GM18870 (cell line): ENCODE measurements around the gene NDUFS3.
"Not testable (repeated sequence)": the region's sequence is repeated elsewhere in the genome, so short reads cannot be mapped to it uniquely, and the experiment has no call there.

Experiments used
- ATAC-seq: cut with Tn5 transposase; IDR thresholded peaks from one replicate; pipeline ENCODE4 v1.9.1; 2021; ENCODE audit warnings: moderate library complexity; ENCODE audit not compliant: unreplicated experiment

Gene NDUFS3

DNA sequence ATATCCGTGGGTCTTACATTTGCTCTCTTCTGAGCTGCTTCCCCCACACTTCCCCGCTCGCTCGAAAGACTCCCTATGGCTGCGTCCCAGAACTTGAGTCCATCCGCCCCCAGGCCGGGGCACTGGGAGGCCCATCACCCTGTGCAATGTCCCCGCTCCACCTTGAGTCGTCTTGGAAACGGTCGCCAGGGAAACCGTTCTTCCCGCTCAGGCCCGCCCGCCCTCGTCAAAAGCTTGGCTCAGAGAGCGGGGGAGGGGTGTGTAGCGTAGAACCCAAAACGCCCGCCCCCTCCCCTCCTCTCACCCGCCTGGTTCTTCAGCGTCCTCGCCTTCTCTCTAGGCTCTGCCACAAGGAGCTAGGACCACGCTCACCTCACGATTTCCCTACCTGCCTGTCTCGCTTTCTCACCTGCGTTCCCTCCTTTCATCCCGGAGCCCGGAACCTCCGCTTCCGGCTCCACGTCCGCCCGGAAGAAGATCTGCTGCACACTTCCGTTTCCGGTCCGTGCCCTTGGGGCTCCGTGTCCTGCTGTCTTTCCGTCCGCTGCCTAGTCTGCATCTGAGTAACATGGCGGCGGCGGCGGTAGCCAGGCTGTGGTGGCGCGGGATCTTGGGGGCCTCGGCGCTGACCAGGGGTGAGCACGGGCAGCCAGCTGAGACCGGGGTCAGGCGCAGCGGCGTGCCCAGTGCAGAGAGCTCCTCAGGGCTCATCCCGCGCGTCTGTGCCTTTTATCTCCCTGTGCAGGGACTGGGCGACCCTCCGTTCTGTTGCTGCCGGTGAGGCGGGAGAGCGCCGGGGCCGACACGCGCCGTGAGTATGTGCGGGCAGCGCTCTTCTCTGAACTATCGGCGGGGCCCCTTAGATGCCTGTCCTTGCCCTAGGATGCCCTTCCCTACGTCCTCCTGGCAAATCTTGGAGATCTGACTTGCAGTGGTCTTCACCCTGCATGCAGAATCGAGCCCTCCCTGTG, at the start of gene NDUFS3, which contains the start of gene KBTBD4:
TSS of gene NDUFS3 (plus strand) at position 551 of the 971 bp plus-strand sequence. CDS start at position 569, 18 bp downstream.
TSS of gene KBTBD4 (minus strand) at position 447 of the 971 bp plus-strand sequence. CDS start at position 428, 19 bp downstream.
- peak; percentile 87 for ATAC-seq

DNA sequence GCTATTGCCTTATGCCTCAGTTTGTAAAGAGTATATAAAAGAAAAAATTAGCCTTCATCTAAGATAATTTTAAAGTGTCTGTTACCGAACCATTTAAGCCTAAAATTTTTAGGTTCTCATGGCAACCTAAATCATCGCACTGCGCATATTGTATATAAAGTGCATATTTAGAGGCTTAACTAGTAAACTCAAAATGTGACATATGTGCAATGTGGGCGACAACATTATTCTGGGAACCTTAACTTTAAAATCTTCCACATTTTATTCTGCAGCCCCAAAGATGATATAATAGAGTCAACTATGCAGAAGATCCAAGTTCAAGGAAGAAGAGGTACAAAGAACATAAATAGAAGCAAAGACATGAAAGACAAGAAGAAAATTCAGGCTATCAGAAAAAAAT, 48.9 kb upstream of the NDUFS3 start:
- no peak for ATAC-seq

GRCh38 chr11:47530721-47531120, 48.2 kb upstream of the NDUFS3 start:
- ATAC-seq: not testable (repeated sequence)

DNA sequence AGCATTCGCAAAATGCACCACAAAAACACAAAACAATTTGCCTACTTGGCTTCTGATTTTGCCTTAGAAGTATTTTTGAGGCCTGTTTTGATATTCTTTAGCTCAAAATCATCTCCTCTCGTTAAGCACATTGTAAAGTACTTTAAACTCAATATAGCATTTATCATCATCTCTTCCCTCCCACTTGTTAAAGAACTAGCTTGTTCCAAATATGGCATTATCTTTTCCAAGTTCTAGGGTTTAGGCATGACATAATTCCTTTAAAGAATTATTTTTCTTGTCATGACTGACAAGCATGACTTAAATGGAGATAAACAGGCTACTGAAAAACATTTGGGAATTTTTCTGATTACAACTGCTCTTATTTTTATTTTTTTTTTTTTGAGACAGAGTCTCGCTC, 47.2 kb upstream of the NDUFS3 start:
- no peak for ATAC-seq

GRCh38 chr11:47532597-47533213, 46.2 kb upstream of the NDUFS3 start:
- ATAC-seq: no peak

- no peak for ATAC-seq
Measured at GRCh38 chr11:47533690-47534151, 45.2 kb upstream of the NDUFS3 start.

GRCh38 chr11:47534704-47535251, 44.1 kb upstream of the NDUFS3 start:
- ATAC-seq: no peak

GRCh38 chr11:47536915-47537314, 42.0 kb upstream of the NDUFS3 start:
- no peak for ATAC-seq

GRCh38 chr11:47538741-47539565, 39.9 kb upstream of the NDUFS3 start:
- ATAC-seq: no peak

DNA sequence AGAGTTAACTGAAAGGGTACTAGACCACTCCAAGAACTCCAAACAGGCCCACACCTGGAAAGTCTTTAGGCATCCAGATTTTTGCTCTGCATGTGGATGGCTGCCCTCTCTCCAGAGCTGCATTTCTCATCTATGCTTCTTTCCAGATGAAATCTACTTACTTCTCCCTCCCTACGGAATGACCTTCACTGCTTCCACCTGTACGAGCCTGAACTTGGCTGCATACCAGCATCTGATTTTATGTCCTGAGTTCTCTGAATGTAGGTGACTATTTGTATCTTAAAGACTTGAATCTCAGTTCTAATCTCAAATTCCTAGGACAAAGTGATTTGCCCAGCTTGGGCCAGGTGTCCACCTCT, 39.2 kb upstream of the NDUFS3 start:
- no peak for ATAC-seq

DNA sequence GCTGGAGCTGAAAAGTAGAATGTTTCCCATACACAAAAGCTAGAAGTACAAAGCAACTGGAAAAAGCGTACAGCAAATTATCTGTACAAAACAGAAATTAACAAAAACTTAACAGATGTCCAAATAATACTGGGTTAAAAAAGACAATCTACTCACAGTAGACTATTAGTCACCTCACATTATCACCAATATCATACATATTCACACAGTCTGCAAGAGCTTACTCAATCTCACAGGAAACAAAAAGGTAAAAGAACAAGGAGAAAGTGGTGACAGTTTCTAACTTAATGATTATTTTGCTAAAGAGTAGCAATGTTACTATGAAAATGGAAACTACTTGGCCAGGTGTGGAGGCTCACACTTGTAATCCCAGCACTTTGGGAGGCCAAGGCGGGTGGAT, 37.8 kb upstream of the NDUFS3 start:
- no peak for ATAC-seq

DNA sequence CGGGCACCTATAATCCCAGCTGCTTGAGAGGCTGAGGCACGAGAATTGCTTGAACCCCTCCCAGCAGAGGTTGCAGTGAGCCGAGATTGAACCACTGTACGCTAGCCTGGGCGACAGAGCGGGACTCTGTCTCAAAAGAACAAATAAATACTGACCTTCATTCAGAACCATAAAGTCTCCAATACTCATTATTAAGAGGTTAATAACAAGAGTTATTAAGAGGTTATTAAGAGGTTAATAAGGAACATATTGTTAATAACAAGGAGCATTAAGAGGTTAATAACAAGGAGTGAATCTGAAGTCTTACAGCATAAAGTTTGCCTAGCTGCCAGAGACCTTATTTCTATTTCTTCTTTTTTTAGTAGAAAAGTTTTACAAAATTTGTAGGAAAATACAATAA, 33.6 kb upstream of the NDUFS3 start:
- ATAC-seq: no peak

DNA sequence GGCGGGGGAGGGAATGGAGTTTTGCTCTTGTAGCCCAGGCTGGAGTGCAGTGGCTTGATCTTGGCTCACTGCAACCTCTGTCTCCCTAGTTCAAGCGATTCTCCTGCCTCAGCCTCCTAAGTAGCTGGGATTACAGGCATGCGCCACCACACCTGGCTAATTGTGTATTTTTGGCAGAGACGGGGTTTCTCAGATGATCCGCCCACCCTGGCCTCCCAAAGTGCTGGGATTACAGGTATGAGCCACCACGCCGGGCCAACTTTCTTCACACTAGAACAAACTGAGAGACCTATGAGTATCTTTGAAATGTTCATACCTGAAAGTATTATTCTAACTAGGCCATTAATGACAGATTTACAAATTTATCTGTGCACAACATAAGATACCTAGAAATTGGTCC, 32.6 kb upstream of the NDUFS3 start:
- not testable (repeated sequence) for ATAC-seq

- no peak for ATAC-seq
Measured at GRCh38 chr11:47550288-47551047, 28.4 kb upstream of the NDUFS3 start.

DNA sequence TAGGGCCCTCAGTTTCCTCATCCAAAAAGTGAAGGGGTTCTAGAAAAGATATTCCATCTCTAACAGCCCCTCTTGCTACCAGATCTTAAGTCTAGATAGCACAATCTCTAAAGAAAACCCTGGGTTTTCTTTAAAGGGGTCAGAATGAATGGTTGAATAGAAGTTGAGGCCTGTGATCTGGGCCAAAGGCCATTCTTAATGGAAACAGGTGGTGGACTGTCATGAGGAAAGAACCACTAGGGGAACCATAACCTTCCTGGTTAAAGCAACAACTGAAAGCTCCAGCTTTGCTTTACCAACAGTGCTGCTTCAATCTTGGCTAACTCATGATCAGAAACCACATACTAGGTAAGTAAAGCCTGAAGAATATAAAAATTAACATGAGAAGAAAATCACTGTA, 27.8 kb upstream of the NDUFS3 start:
- no peak for ATAC-seq

DNA sequence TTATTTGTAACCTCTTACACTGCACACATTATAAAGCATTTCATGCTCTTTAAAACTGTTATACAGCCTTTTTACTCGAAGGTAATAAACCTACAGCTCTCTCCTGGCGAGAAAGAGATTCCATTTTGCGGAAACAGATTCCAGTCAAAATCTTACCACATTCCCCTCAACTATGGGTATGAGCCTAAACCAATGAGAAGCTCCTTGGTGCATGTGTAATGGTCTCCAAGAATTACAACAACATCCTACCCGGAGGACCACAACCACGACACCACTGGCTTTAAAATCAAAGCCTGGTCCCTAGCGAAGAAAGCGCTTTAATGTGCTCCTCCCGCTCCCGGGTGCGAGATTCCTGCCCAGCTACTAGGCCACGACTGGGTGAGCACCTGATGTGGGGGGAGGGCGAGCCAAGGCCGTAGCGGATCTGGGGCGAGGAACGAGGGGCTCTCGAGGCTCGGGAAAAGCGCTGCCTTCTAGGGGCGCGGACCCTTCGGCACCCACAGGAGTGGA, 26.8 kb upstream of the NDUFS3 start:
- ATAC-seq: no peak

GRCh38 chr11:47552566-47553405, 26.1 kb upstream of the NDUFS3 start, which contains the start of gene CELF1:
Gene CELF1, minus strand, starts transcription at chr11:47553132. Its CDS starts 53,609 bp downstream, at chr11:47499523.
- ATAC-seq: peak; percentile 71

DNA sequence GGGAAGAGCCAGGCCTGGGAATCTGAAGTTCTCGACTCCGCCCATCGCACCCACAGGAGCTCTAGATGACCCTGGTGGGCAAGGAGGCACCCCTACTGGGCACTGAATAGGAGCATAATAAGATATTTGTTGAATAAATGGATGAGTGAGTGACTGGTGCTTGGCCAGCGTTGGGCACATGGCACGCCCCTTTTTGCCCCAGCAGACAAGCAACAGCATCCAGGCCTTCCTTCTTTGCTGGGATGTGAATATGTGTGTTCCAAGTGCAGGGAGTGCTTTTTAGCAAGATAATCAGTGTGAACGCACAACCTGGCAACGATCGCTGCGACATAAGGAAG, 25.5 kb upstream of the NDUFS3 start:
- ATAC-seq: no peak

DNA sequence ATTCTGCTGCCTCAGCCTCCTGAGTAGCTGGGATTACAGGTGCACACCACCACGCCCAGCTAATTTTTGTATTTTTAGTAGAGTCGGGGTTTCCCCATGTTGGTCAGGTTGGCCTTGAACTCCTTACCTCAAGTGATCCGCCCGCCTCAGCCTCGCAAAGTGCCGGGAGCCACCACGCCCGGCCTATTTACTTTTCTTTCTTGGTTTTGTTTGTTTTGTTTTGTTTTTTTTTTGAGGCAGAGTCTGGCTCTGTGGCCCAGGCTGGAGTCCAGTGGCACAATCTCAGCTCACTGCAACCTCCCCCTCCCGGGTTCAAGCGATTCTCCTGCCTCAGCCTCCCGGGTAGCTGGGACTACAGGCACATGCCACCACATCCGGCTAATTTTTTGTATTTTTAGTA, 21.9 kb upstream of the NDUFS3 start:
- not testable (repeated sequence) for ATAC-seq
